HG03280 (cell line): ENCODE results near the gene RPGRIP1L.

ENCODE experiments used
- ATAC-seq: cut with Tn5 transposase; IDR thresholded peaks from one replicate; pipeline ENCODE4 v1.9.1; 2021; ENCODE audit warnings: mild to moderate bottlenecking, moderate library complexity; ENCODE audit not compliant: unreplicated experiment

The RPGRIP1L gene

GRCh38 chr16:53608094-53608493, 95.6 kb downstream of the RPGRIP1L start:
- no peak for ATAC-seq

DNA sequence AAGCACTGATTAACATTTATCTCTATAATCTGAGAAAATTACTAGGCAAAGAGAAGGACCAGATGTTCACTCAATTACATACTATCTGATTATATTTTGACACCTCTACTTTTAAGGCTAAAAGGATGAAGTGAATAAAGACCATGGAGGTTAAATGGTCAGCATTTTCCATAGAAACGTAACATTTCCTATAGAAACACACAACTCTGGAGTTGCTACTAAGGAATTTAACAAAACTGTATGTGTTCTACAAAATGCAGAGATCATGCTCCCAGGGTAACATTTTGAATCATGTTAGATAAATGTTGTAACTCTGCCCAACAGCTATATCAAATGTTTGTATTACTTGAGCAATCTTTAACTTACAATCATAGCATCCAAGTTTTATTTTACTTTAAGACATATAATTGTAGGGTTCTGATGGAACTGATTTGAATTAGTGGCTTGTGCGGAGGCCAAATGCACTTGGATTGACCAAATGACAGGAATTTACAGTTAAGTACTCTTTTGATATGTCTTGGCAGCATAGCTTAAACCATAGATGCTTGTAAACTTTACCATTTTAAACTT, 97.7 kb downstream of the RPGRIP1L start:
- no peak for ATAC-seq

- ATAC-seq: no peak
Observed at GRCh38 chr16:53605356-53605755, 98.3 kb downstream of the RPGRIP1L start.

DNA sequence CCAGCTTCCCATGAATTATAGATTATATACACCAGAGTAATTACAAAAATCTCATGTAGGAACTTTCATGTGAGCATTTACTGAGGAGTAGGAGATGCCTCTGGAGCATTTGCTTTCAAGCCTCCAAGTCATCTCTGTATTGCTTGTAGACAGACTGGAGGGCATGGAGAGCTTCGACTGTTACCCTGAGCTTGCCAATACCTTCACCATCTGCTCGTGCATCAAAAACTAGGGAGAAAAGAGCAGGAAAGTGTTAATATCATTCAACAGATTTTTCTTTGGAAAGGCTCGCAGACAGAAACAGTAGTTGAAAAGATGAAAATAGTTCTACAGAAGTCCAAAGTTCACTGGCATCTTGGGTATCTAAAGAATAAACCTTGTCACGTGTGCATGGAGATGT, 101.7 kb downstream of the RPGRIP1L start:
- ATAC-seq: no peak

DNA sequence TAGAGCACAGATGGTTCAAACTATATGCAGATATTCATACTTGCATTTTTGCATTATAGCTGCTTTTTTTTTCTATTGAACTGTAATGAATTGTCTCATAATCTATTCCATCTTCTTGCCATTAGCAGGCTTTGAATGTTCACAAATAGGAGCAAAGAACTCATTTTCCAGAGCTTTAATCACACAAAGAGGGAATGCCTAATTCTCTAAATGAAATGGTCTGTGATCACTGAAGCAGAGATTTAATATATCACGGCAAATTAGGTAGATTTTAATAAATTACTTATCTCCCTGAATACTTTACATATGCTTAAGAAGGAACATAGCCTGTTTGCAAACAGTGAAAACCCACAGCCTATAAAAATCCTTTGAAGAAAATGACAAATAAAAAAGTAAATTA, 103.0 kb downstream of the RPGRIP1L start:
- no peak for ATAC-seq

DNA sequence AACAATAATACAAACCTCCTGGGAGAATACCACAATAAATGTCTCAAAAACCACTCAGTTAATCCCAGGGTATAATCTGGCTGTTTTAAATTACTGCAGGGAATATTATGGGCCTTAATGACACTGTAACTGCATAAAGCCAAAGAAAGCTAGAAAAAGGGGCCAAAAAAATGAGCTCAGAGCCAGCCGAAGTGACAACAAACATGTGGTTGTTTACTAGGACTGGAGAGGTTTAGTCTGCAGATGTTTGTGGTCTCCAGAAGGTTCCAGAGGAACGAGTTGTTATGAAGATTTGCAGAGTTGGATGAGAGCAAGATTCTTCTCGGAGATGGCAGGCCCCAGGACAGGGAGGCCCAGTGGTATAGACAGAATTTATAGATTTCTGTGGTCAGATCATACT, 103.5 kb downstream of the RPGRIP1L start:
- no peak for ATAC-seq

GRCh38 chr16:53599548-53599947, 104.1 kb downstream of the RPGRIP1L start:
- ATAC-seq: no peak

GRCh38 chr16:53598511-53599275, 105.0 kb downstream of the RPGRIP1L start:
- no peak for ATAC-seq

GRCh38 chr16:53597776-53598175, 105.9 kb downstream of the RPGRIP1L start:
- no peak for ATAC-seq

DNA sequence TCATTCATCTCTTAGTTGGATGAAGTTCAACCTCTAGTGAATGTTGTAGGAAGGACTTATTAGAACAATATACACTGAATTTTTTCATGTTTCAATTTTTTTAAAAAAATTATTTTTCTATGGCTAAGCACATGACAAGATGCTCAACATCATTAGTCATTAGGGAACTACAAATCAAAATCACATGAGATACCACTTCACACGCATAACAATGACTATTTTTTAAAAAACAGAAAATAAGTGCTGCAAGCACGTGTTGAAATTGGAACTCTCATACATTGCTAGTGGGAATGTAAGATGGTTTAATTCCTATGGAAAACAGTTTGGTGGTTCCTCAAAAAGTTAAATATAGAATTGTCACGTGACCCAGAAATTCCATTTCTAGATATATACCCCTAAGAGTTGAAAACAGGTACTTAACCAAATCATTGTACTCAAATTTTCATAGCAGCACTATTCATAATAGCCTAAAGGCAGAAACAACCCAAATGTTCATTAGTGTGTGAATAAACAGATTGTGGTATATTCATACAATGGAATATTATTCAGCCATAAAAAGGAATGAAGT, 115.5 kb downstream of the RPGRIP1L start:
- no peak for ATAC-seq

DNA sequence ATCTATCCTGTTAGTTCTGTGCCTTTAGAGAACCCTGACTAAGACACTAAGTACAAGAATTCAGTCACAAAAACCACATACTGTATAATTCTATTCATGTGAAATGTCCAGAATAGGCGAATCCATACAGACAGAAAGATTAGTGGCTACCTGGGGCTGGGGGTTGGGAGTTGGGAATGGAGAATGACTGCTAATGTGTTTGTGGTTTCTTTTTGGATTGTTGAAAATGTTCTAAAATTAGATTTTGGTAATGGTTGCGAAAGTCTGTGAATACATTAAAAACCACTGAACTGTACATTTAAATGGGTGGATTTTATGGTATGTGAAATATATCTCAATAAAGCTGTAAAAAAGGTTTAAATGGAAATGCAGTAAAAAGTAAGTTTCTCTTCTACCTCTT, 120.3 kb downstream of the RPGRIP1L start:
- no peak for ATAC-seq

- ATAC-seq: no peak
Observed at GRCh38 chr16:53581784-53582183, 121.9 kb downstream of the RPGRIP1L start.

DNA sequence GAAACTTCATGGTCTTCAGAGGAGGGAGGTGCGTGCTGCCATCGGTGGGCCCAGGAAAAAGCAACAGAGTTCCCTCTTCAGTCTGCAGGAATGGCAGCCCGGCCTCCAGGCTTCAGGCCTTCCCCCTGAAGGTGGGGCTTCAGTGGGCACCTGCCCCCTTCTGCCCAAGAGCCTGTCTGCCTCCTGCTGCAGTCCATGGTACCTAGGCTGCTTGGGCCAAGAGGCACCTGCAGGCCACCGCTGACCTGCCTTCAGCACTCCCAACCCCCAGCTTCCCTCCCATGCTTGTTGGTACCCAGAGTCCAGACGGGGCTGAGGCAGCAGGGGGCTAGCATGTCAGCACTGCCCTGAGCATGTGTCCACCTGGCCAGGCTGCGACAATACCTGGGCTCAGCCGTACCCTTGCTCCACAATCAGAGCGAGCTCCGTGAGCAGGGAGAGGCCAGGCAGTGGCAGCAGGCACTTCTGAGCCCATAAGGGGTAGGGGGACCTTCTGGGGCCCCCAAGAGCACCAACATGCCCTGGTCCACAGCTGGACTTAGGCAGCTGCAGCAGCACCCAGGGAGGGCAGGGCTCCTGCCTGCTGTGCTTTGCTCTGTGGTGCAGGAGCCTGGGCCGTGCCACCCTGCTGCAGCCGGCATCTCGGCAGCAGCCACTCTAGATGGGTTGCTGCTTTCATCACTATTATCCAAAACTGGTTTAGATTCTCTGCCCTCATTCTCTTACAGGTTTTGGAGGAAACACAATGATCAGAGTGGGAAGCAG, 123.4 kb downstream of the RPGRIP1L start:
- no peak for ATAC-seq

GRCh38 chr16:53576904-53577303, 126.8 kb downstream of the RPGRIP1L start:
- ATAC-seq: no peak

- no peak for ATAC-seq
Observed at GRCh38 chr16:53576210-53576609, 127.4 kb downstream of the RPGRIP1L start.

GRCh38 chr16:53571763-53572162, 131.9 kb downstream of the RPGRIP1L start:
- ATAC-seq: no peak

- ATAC-seq: no peak
Observed at GRCh38 chr16:53566552-53567245, 137.0 kb downstream of the RPGRIP1L start.

GRCh38 chr16:53565296-53565863, 138.3 kb downstream of the RPGRIP1L start:
- ATAC-seq: no peak

DNA sequence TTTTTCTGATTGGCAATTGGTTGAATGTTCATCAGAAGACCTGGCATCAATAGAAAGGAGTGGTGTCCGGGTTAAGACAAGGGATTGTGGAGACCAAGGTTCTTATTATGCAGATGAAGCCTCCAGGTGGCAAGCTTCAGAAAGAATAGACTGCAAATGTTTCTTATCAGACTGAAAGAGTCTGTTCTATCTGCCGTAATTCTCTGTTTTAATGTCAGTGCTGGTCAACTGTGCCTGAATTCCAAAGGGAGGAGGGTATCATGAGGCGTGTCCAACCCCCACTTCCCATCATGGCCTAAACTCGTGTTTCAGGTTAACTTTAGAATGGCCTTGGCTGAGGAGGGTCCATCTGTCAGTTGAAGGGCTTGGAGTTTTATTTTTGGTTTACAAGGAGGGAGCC, 140.2 kb downstream of the RPGRIP1L start:
- no peak for ATAC-seq

GRCh38 chr16:53561101-53561888, 142.4 kb downstream of the RPGRIP1L start:
- ATAC-seq: no peak
